ENCODE results near the gene NIPA2.

- TF ChIP-seq CTCF (IDR thresholded peaks at IDR 0.05): no peak
- no peak for TF ChIP-seq POLR2A (IDR thresholded peaks at IDR 0.05)
- TF ChIP-seq EP300 (IDR thresholded peaks at IDR 0.05): no peak
Measured at GRCh38 chr15:22831473-22831872, 7.0 kb upstream of the NIPA2 start.
